B cell (primary cell): ENCODE data around the gene RHOT2. TPM values are rescaled to one million over a fixed set of nuclear protein-coding genes. Genes with fewer than 3 reads are reported as not detected.

ENCODE experiments used
- ATAC-seq: fragments of 200-7000 bp; cut with Tn5 transposase; one replicate; pipeline ENCODE4 v1.10.0; 2021; ENCODE audit warnings: low read depth, mild to moderate bottlenecking, moderate number of reproducible peaks, moderate library complexity
- CTCF ChIA-PET: fragments of 350-600 bp; sonication (Branson Sonifier 250); formaldehyde crosslinking; loops from one replicate; lab custom pipeline; 2021; ENCODE audit warnings: antibody characterized with exemption, inconsistent platforms; lab: Charles Lee
- POLR2A ChIA-PET: fragments of 350-600 bp; sonication (Branson Sonifier 250); formaldehyde crosslinking; loops from one replicate; lab custom pipeline; 2021; ENCODE audit warnings: antibody characterized with exemption; lab: Charles Lee
- DNase-seq: peaks from one replicate; pipeline ENCODE4 v3.0.0; 2013
- H2AFZ ChIP-seq: 2 replicates; pipeline ENCODE4 v1.6.1; 2012; ENCODE audit warnings: mild to moderate bottlenecking, low read depth, low read length; ENCODE audit not compliant: insufficient read depth, poor library complexity, severe bottlenecking
- H3K27ac ChIP-seq, 2 donors: 1 replicate in 1 of 2; 2 replicates in 1 of 2; pipeline ENCODE4 v1.5.1; 2012 to 2013; ENCODE audit warnings: low read length in 2 of 2, mild to moderate bottlenecking in 2 of 2, moderate library complexity in 1 of 2
- H3K27me3 ChIP-seq, 4 experiments: fragments of 200-600 bp in 1 of 4; sonication (generic) in 1 of 4; replicated peaks in 1 of 4; 1 replicate in 2 of 4; 2 replicates in 2 of 4; pipeline versions ENCODE4 v1.6.1 to v1.7.0; 2013 to 2016; ENCODE audit warnings: low read length in 3 of 4, mild to moderate bottlenecking in 2 of 4, mixed read lengths in 1 of 4, moderate library complexity in 1 of 4; ENCODE audit not compliant: insufficient read depth in 4 of 4, control insufficient read depth in 3 of 4; ENCODE audit errors: control extremely low read depth in 1 of 4
- H3K36me3 ChIP-seq, 2 experiments: replicated peaks in 1 of 2; 1 replicate in 1 of 2; 2 replicates in 1 of 2; pipeline versions ENCODE4 v1.6.1 to v1.7.1; 2013; ENCODE audit warnings: low read length in 1 of 2; ENCODE audit not compliant: insufficient read depth in 2 of 2, control insufficient read depth in 1 of 2; ENCODE audit errors: control extremely low read depth in 1 of 2, extremely low read depth in 1 of 2
- H3K4me1 ChIP-seq, 2 donors: fragments of 200-600 bp in 1 of 2; sonication (generic) in 1 of 2; 1 replicate in 1 of 2; 2 replicates in 1 of 2; pipeline versions ENCODE4 v1.5.1 to v1.6.1; 2013 to 2017; ENCODE audit warnings: low read length in 2 of 2; ENCODE audit not compliant: control insufficient read depth in 2 of 2, insufficient read depth in 2 of 2
- H3K4me2 ChIP-seq: replicated peaks from 2 replicates; pipeline ENCODE3; 2012; ENCODE audit warnings: mild to moderate bottlenecking, low read depth, low read length; ENCODE audit not compliant: poor library complexity, severe bottlenecking
- H3K4me3 ChIP-seq, 5 experiments: fragments of 200-600 bp in 1 of 5; sonication (generic) in 1 of 5; 1 replicate in 3 of 5; 2 replicates in 2 of 5; pipeline versions ENCODE4 v1.5.1 to v1.7.0; 2011 to 2016; ENCODE audit warnings: low read length in 4 of 5, mild to moderate bottlenecking in 4 of 5, low read depth in 2 of 5, control low read depth in 1 of 5, moderate library complexity in 1 of 5; ENCODE audit not compliant: insufficient read depth in 1 of 5; ENCODE audit errors: control extremely low read depth in 1 of 5, extremely low read depth in 1 of 5
- H3K79me2 ChIP-seq: fragments of 200-600 bp; sonication (generic); one replicate; pipeline ENCODE4 v1.6.0; 2016; ENCODE audit warnings: low read length; ENCODE audit not compliant: control insufficient read depth, insufficient read depth
- H3K9ac ChIP-seq: fragments of 200-600 bp; sonication (generic); 2 replicates; pipeline ENCODE4 v1.6.1; 2017; ENCODE audit warnings: mild to moderate bottlenecking, low read length, moderate library complexity
- H3K9me3 ChIP-seq, 3 donors: one replicate each; pipeline versions ENCODE4 v1.6.1 to v1.7.1; 2013; ENCODE audit warnings: low read length in 2 of 3; ENCODE audit not compliant: control insufficient read depth in 2 of 3, insufficient read depth in 1 of 3; ENCODE audit errors: control extremely low read depth in 1 of 3
- H4K20me1 ChIP-seq: 2 replicates; pipeline ENCODE4 v1.6.0; 2012; ENCODE audit warnings: mild to moderate bottlenecking, low read length; ENCODE audit not compliant: insufficient read depth, control insufficient read depth, poor library complexity, severe bottlenecking
- H3K27ac Mint-ChIP-seq: one replicate; pipeline ENCODE4 v1.8.0; 2021; ENCODE audit warnings: mixed read lengths
- H3K27me3 Mint-ChIP-seq: one replicate; pipeline ENCODE4 v1.8.0; 2021; ENCODE audit warnings: mixed read lengths
- H3K4me1 Mint-ChIP-seq: one replicate; pipeline ENCODE4 v1.8.0; 2021; ENCODE audit warnings: mixed read lengths
- H3K4me3 Mint-ChIP-seq: one replicate; pipeline ENCODE4 v1.8.0; 2021; ENCODE audit warnings: mixed read lengths
- H3K9me3 Mint-ChIP-seq: one replicate; pipeline ENCODE4 v1.8.0; 2022; ENCODE audit warnings: mixed read lengths; ENCODE audit not compliant: insufficient read depth
- CTCF ChIP-seq: fragments of 200-600 bp; IDR thresholded peaks from one replicate; pipeline ENCODE4 v1.8.0; 2022; ENCODE audit warnings: antibody characterized with exemption, mild to moderate bottlenecking
- EZH2 ChIP-seq: IDR thresholded peaks from 2 replicates; pipeline ENCODE4 v1.6.1; 2012; ENCODE audit warnings: borderline replicate concordance, low read depth, mild to moderate bottlenecking, moderate library complexity, low read length; ENCODE audit not compliant: insufficient read depth, poor library complexity, severe bottlenecking
- WGBS: methylation state at CpG from one replicate; pipeline ENCODE4 v1.1.5; 2013; ENCODE audit warnings: missing lambda C conversion rate; ENCODE audit not compliant: insufficient coverage; 5-methylcytosine and 5-hydroxymethylcytosine counted together
- intact Hi-C: fragments of 100-400 bp; cut with micrococcal nuclease; formaldehyde crosslinking; loops from one replicate; pipeline ENCODE4 v1.10.0; 2022
- polyA plus RNA-seq: library from polyadenylated mRNA; depleted of rRNA; stranded (reverse); fragments of >200 nt; gene quantifications from 2 replicates; pipeline ENCODE4 v1.2.3, GENCODE V29; 2012
- total RNA-seq, 2 donors: library from RNA; stranded (reverse); fragments of 120-200 nt in 1 of 2; gene quantifications; 1 replicate in 1 of 2; 2 replicates in 1 of 2; pipeline versions ENCODE4 v1.2.3 to v1.2.4, GENCODE V29; 2013 to 2022

The RHOT2 gene
- total and polyA plus RNA-seq, 2 donors (not counting 1 experiment from before 2014, with no cell fraction given): 207 to 461 TPM

- Mint-ChIP-seq H3K27ac (no peak overlapping the region), H3K4me3 (peak overlapping the region; percentile 75), H3K4me1 (peaks cover 16% of the 10 kb centered on the region), H3K9me3 (no peaks in the 10 kb centered on the region), H3K27me3 (no peaks in the 10 kb centered on the region)
- peaks cover 0 to 2% (median 0%) of the 10 kb centered on the region in 3 donors for H3K9me3 ChIP-seq
- intact Hi-C loops: loop anchor here (1.0 to 2.0 kb wide), 6 partner anchors 8 to 61 kb away; partner anchors contain the start of genes JMJD8, MCRIP2 and METTL26
- POLR2A ChIA-PET: interaction anchor here (0.6 to 1.0 kb wide), 3 partner anchors 11 to 1057 kb away, joined by 4 to 6 read pairs (median 5); no protein-coding TSS in a partner anchor
- WGBS: 4% methylated on average over 44 of the region's 44 CpGs
- CTCF ChIA-PET: interaction anchor here (0.6 to 1.3 kb wide), 2 partner anchors 13 to 443 kb away, joined by 4 to 6 read pairs; partner anchors contain the start of gene METTL26
- ATAC-seq (no peak), DNase-seq (no peak)
- no peaks in the 10 kb centered on the region for H3K27me3 ChIP-seq
- peaks cover 8% of the 10 kb centered on the region for H4K20me1 ChIP-seq
- no peak for TF ChIP-seq CTCF
- peak overlapping the region; percentile 92 for H2AFZ ChIP-seq
- no peaks in the 10 kb centered on the region for H3K36me3 ChIP-seq
- peaks cover 15 to 20% of the 10 kb centered on the region in 2 donors for H3K4me1 ChIP-seq
- H3K4me3 ChIP-seq: peak overlapping the region in 4 of 5 experiments; percentile 65 to 76 (median 70)
- H3K9ac ChIP-seq: peak overlapping the region; percentile 71
- H3K27ac ChIP-seq: peak overlapping the region in 1 of 2 donors; percentile 90
- H3K79me2 ChIP-seq: peaks cover 8% of the 10 kb centered on the region
- peak overlapping the region; percentile 92 for H3K4me2 ChIP-seq
Observed at GRCh38 chr16:649631-650030, 18.3 kb upstream of the RHOT2 start.

GRCh38 chr16:651844-652243 is 16.1 kb upstream of the RHOT2 start:
- no peak overlapping the region for H3K9ac ChIP-seq
- peaks cover 0 to 2% (median 0%) of the 10 kb centered on the region in 3 donors for H3K9me3 ChIP-seq
- H3K36me3 ChIP-seq: no peaks in the 10 kb centered on the region
- H3K4me3 ChIP-seq: no peak overlapping the region
- H3K4me2 ChIP-seq: no peak overlapping the region
- no peaks in the 10 kb centered on the region for H3K9me3 Mint-ChIP-seq
- no peak overlapping the region for H3K27ac Mint-ChIP-seq
- no peak overlapping the region for H2AFZ ChIP-seq
- CTCF ChIA-PET: no interaction called here
- H3K4me1 ChIP-seq: peaks cover 15 to 20% of the 10 kb centered on the region in 2 donors
- H4K20me1 ChIP-seq: peaks cover 8% of the 10 kb centered on the region
- H3K4me3 Mint-ChIP-seq: no peak overlapping the region
- H3K79me2 ChIP-seq: peaks cover 8% of the 10 kb centered on the region
- H3K27me3 ChIP-seq: no peaks in the 10 kb centered on the region
- no peak overlapping the region for H3K27ac ChIP-seq
- H3K4me1 Mint-ChIP-seq: peaks cover 12% of the 10 kb centered on the region
- DNase-seq (no peak), ATAC-seq (no peak)
- TF ChIP-seq CTCF (no peak), EZH2 (no peak)
- POLR2A ChIA-PET: no interaction called here
- intact Hi-C loops: no loop called here
- WGBS: 98% methylated on average over 22 of the region's 22 CpGs
- no peaks in the 10 kb centered on the region for H3K27me3 Mint-ChIP-seq
